G401 (cell line): ENCODE data around the gene TAF1C. TPM values are rescaled to one million over a fixed set of nuclear protein-coding genes. Genes with fewer than 3 reads are reported as not detected.

ENCODE experiments used
- DNase-seq: peaks from one replicate; pipeline ENCODE4 v3.0.0-alpha.2; 2015; ENCODE audit warnings: low spot score
- in situ Hi-C: cut with HindIII; loops from 2 replicates; pipeline ENCODE4 v1.10.0; 2016; ENCODE audit warnings: low sequenced_read_pairs, mixed read lengths
- total RNA-seq: library from RNA; depleted of rRNA; stranded (reverse); fragments of >200 nt; shearing (Covaris generic); gene quantifications from 2 replicates; pipeline ENCODE4 v1.2.3, GENCODE V29; 2014

Gene TAF1C
- total RNA-seq, 1 experiment from 2014 or later, result 22.7 TPM

GRCh38 chr16:84174396-84174795, 12.5 kb downstream of the TAF1C start:
- no peak for DNase-seq
- in situ Hi-C loops, result no loop called here

GRCh38 chr16:84169765-84170310, 17.0 kb downstream of the TAF1C start:
- in situ Hi-C loops, result no loop called here

GRCh38 chr16:84166796-84167695, 19.8 kb downstream of the TAF1C start:
- in situ Hi-C loops, result no loop called here
- no peak for DNase-seq

More at GRCh38 chr16:84169765-84170310, 17.0 kb downstream of the TAF1C start:
- no peak for DNase-seq

GRCh38 chr16:84165746-84166145, 21.1 kb downstream of the TAF1C start:
- no peak for DNase-seq
- in situ Hi-C loops, result no loop called here

GRCh38 chr16:84161801-84162200, 25.1 kb downstream of the TAF1C start:
- no peak for DNase-seq
- in situ Hi-C loops, result no loop called here

- no peak for DNase-seq
- in situ Hi-C loops, result no loop called here
Observed at GRCh38 chr16:84161037-84161436, 25.8 kb downstream of the TAF1C start.

- in situ Hi-C loops, result no loop called here
- DNase-seq, result no peak
Observed at GRCh38 chr16:84159800-84160199, 27.1 kb downstream of the TAF1C start.

GRCh38 chr16:84159007-84159406, 27.9 kb downstream of the TAF1C start:
- in situ Hi-C loops, result no loop called here
- no peak for DNase-seq

- DNase-seq, result no peak
- in situ Hi-C loops, result no loop called here
Observed at GRCh38 chr16:84156342-84156784, 30.5 kb downstream of the TAF1C start.

GRCh38 chr16:84155771-84156170, 31.1 kb downstream of the TAF1C start:
- no peak for DNase-seq
- in situ Hi-C loops, result no loop called here

- no peak for DNase-seq
- in situ Hi-C loops, result no loop called here
Observed at GRCh38 chr16:84155226-84155625, 31.6 kb downstream of the TAF1C start.

- in situ Hi-C loops, result no loop called here
- DNase-seq, result no peak
Observed at GRCh38 chr16:84153660-84154214, 33.1 kb downstream of the TAF1C start.

- in situ Hi-C loops, result no loop called here
- no peak for DNase-seq
Observed at GRCh38 chr16:84150926-84151325, 35.9 kb downstream of the TAF1C start.

- in situ Hi-C loops, result loop anchor here (10.0 kb wide), 1 partner anchor 60 kb away; no protein-coding TSS in a partner anchor
- peak; percentile 88 for DNase-seq
Observed at GRCh38 chr16:84144859-84145639, 41.8 kb downstream of the TAF1C start, which contains the start of the genes DNAAF1 and HSDL1. TSS of gene DNAAF1 (plus strand) at chr16:84145308. CDS start at chr16:84145441, 133 bp downstream. TSS of gene HSDL1 (minus strand) at chr16:84145177. CDS start at chr16:84131321, 13,856 bp downstream.

- in situ Hi-C loops, result loop anchor here (10.0 kb wide), 1 partner anchor 60 kb away; no protein-coding TSS in a partner anchor
- peak; percentile 27 for DNase-seq
Observed at GRCh38 chr16:84144209-84144858, 42.5 kb downstream of the TAF1C start.

- DNase-seq, result no peak
- in situ Hi-C loops, result loop anchor here (10.0 kb wide), 1 partner anchor 59 kb away; no protein-coding TSS in a partner anchor
Observed at GRCh38 chr16:84143784-84144199, 43.1 kb downstream of the TAF1C start.

- in situ Hi-C loops, result loop anchor here (10.0 kb wide), 1 partner anchor 58 kb away; no protein-coding TSS in a partner anchor
- no peak for DNase-seq
Observed at GRCh38 chr16:84143081-84143480, 43.8 kb downstream of the TAF1C start.

- DNase-seq, result no peak
- in situ Hi-C loops, result loop anchor here (10.0 kb wide), 1 partner anchor 56 kb away; no protein-coding TSS in a partner anchor
Observed at GRCh38 chr16:84141143-84141670, 45.6 kb downstream of the TAF1C start.
